Coronary artery (tissue), 2 donors: ENCODE measurements around the gene AMOT.

Source experiments
- DNase-seq: peaks from one replicate; pipeline ENCODE4 v3.0.0-alpha.2; 2017; ENCODE audit warnings: low spot score
- H3K27ac ChIP-seq, 2 donors: fragments of 200-600 bp; sonication (generic); one replicate each; pipeline ENCODE4 v1.5.1; 2016 to 2019
- H3K4me3 ChIP-seq: fragments of 200-600 bp; sonication (generic); 2 replicates; pipeline ENCODE4 v1.5.1; 2016; ENCODE audit warnings: mild to moderate bottlenecking, moderate library complexity
- CTCF ChIP-seq: fragments of 200-600 bp; sonication (generic); IDR thresholded peaks from one replicate; pipeline ENCODE4 v1.5.1; 2019; ENCODE audit warnings: antibody characterized with exemption

The AMOT gene

GRCh38 chrX:112761242-112762207 lies 79.1 kb downstream of the AMOT start:
- Histone ChIP-seq H3K27ac (no peak overlapping the region), H3K4me3 (no peak overlapping the region)
- TF ChIP-seq CTCF, result no peak
- DNase-seq, result no peak

- TF ChIP-seq CTCF, result no peak
- H3K27ac ChIP-seq, result no peak overlapping the region
- no peak for DNase-seq
- H3K4me3 ChIP-seq, result no peak overlapping the region
Measured at GRCh38 chrX:112760697-112761096, 79.9 kb downstream of the AMOT start.

- DNase-seq, result no peak
- no peak for TF ChIP-seq CTCF
- Histone ChIP-seq H3K4me3 (no peak overlapping the region), H3K27ac (no peak overlapping the region)
Measured at GRCh38 chrX:112759966-112760365, 80.7 kb downstream of the AMOT start.

- Histone ChIP-seq H3K4me3 (no peak overlapping the region), H3K27ac (no peak overlapping the region)
- TF ChIP-seq CTCF, result no peak
- no peak for DNase-seq
Measured at GRCh38 chrX:112759512-112759911, 81.1 kb downstream of the AMOT start.

- TF ChIP-seq CTCF, result no peak
- DNase-seq, result no peak
- Histone ChIP-seq H3K4me3 (no peak overlapping the region), H3K27ac (no peak overlapping the region)
Measured at GRCh38 chrX:112757946-112758345, 82.7 kb downstream of the AMOT start.

- Histone ChIP-seq H3K4me3 (no peak overlapping the region), H3K27ac (no peak overlapping the region)
- DNase-seq, result no peak
- TF ChIP-seq CTCF, result no peak
Measured at GRCh38 chrX:112753116-112753515, 87.5 kb downstream of the AMOT start.

GRCh38 chrX:112751076-112751475 lies 89.6 kb downstream of the AMOT start:
- no peak for TF ChIP-seq CTCF
- no peak for DNase-seq
- H3K4me3 ChIP-seq, result no peak overlapping the region
- H3K27ac ChIP-seq, result no peak overlapping the region
